Peyer's patch (tissue), 4 donors: ENCODE measurements around the gene BTBD16.

Source experiments
- CTCF ChIP-seq, 6 experiments: fragments of 450-650 bp in 4 of 6; fragments of 200-600 bp in 2 of 6; sonication (generic) in 1 of 6; IDR thresholded peaks; one replicate each; pipeline ENCODE4 v1.5.1; 2017 to 2019; ENCODE audit warnings: antibody characterized with exemption in 6 of 6, mild to moderate bottlenecking in 3 of 6, moderate library complexity in 1 of 6
- POLR2A ChIP-seq, 2 donors: fragments of 450-650 bp; IDR thresholded peaks; one replicate each; pipeline ENCODE4 v1.5.1; 2017; ENCODE audit warnings: antibody characterized with exemption in 2 of 2, mild to moderate bottlenecking in 2 of 2, moderate library complexity in 2 of 2

GRCh38 chr10:122281751-122282150 is 10.7 kb downstream of the BTBD16 start:
- TF ChIP-seq CTCF (IDR thresholded peaks at IDR 0.05) (no peak), POLR2A (IDR thresholded peaks at IDR 0.05) (no peak)
